Esophagus muscularis mucosa (tissue), 4 donors: ENCODE data around the gene SPTBN4.

Source experiments
- CTCF ChIP-seq, 3 experiments: fragments of 200-600 bp in 2 of 3; fragments of 450-650 bp in 1 of 3; sonication (generic) in 2 of 3; IDR thresholded peaks; one replicate each; pipeline ENCODE4 v1.5.1; 2017 to 2019; ENCODE audit warnings: antibody characterized with exemption in 3 of 3, mild to moderate bottlenecking in 2 of 3, moderate library complexity in 1 of 3
- EP300 ChIP-seq: sonication (generic); formaldehyde crosslinking; IDR thresholded peaks from one replicate; pipeline ENCODE4 v1.6.1; 2017; ENCODE audit warnings: antibody characterized with exemption
- POLR2A ChIP-seq: fragments of 450-650 bp; IDR thresholded peaks from one replicate; pipeline ENCODE4 v1.6.1; 2017; ENCODE audit warnings: antibody characterized with exemption, moderate library complexity, mild to moderate bottlenecking, low read depth

- no peak for TF ChIP-seq CTCF (IDR thresholded peaks at IDR 0.05)
- no peak for TF ChIP-seq EP300
- TF ChIP-seq POLR2A: no peak
Measured at GRCh38 chr19:40517248-40517647, 50.4 kb downstream of the SPTBN4 start.
